Thymus (tissue), 11 donors: ENCODE results near the gene TMED10. TPM values are rescaled to one million over a fixed set of nuclear protein-coding genes. Genes with fewer than 3 reads are reported as not detected.
"Not testable (repeated sequence)": the region's sequence is repeated elsewhere in the genome, so short reads cannot be mapped to it uniquely, and the experiment has no call there.

Experiments used
- DNase-seq, 9 donors: peaks; one replicate each; pipeline ENCODE4 v3.0.0-alpha.2; 2013; ENCODE audit warnings: low spot score in 9 of 9, low read depth in 6 of 9, missing footprints in 1 of 9
- H3K27ac ChIP-seq, 2 donors: one replicate each; pipeline ENCODE4 v1.5.1; 2013; ENCODE audit warnings: control low read depth in 1 of 2, low read depth in 1 of 2, low read length in 1 of 2, mild to moderate bottlenecking in 1 of 2, moderate library complexity in 1 of 2
- H3K27me3 ChIP-seq, 2 donors: one replicate each; pipeline ENCODE4 v1.5.1; 2013; ENCODE audit warnings: low read length in 1 of 2; ENCODE audit not compliant: control insufficient read depth in 2 of 2, insufficient read depth in 1 of 2
- H3K36me3 ChIP-seq, 2 donors: one replicate each; pipeline ENCODE4 v1.5.1; 2013; ENCODE audit warnings: low read length in 1 of 2, mild to moderate bottlenecking in 1 of 2, moderate library complexity in 1 of 2; ENCODE audit not compliant: control insufficient read depth in 2 of 2, insufficient read depth in 2 of 2
- H3K4me1 ChIP-seq, 2 donors: one replicate each; pipeline ENCODE4 v1.5.1; 2013; ENCODE audit warnings: low read length in 2 of 2; ENCODE audit not compliant: control insufficient read depth in 2 of 2, insufficient read depth in 2 of 2
- H3K4me3 ChIP-seq, 2 donors: one replicate each; pipeline ENCODE4 v1.5.1; 2013; ENCODE audit warnings: low read length in 2 of 2, control low read depth in 1 of 2, mild to moderate bottlenecking in 1 of 2
- H3K9me3 ChIP-seq, 2 donors: one replicate each; pipeline ENCODE4 v1.5.1; 2013; ENCODE audit warnings: low read length in 1 of 2, mild to moderate bottlenecking in 1 of 2; ENCODE audit not compliant: control insufficient read depth in 2 of 2, insufficient read depth in 1 of 2
- WGBS: extraction: QIAGEN DNeasy Blood & Tissue Kit; methylation state at CpG from one replicate; pipeline ENCODE4 v1.1.7; 2013; 5-methylcytosine and 5-hydroxymethylcytosine counted together
- polyA plus RNA-seq: library from polyadenylated mRNA; stranded (reverse); fragments of 200-250 nt; gene quantifications from one replicate; pipeline ENCODE4 v1.2.3, GENCODE V29; 2013
- total RNA-seq: library from RNA; stranded (reverse); fragments of 120-200 nt; gene quantifications from one replicate; pipeline ENCODE4 v1.2.4, GENCODE V29; 2013
- donor health status: healthy.

The TMED10 gene
- total and polyA plus RNA-seq, 2 donors: 122 to 146 TPM

GRCh38 chr14:75133597-75133996, 42.8 kb downstream of the TMED10 start:
- H3K4me3 ChIP-seq: no peak overlapping the region
- H3K27ac ChIP-seq: no peak overlapping the region
- no peaks in the 10 kb centered on the region for H3K4me1 ChIP-seq
- H3K27me3 ChIP-seq: no peaks in the 10 kb centered on the region
- WGBS: 48% methylated on average over 2 of the region's 2 CpGs
- peaks cover 13 to 30% of the 10 kb centered on the region in 2 donors for H3K36me3 ChIP-seq
- no peaks in the 10 kb centered on the region for H3K9me3 ChIP-seq
- DNase-seq: no peak

- 69% methylated on average over 4 of the region's 4 CpGs for WGBS
- peaks cover 0 to 3% of the 10 kb centered on the region in 2 donors for H3K4me1 ChIP-seq
- peaks cover 13 to 30% of the 10 kb centered on the region in 2 donors for H3K36me3 ChIP-seq
- no peak overlapping the region for H3K27ac ChIP-seq
- no peaks in the 10 kb centered on the region for H3K27me3 ChIP-seq
- DNase-seq: peak; percentile 41 to 88 (median 75)
- no peaks in the 10 kb centered on the region for H3K9me3 ChIP-seq
- no peak overlapping the region for H3K4me3 ChIP-seq
These were observed 43.9 kb downstream of the TMED10 start for GRCh38 chr14:75132382-75133086.

GRCh38 chr14:75128596-75128990, 47.8 kb downstream of the TMED10 start:
- DNase-seq: no peak
- H3K4me1 ChIP-seq: peaks cover 7 to 10% of the 10 kb centered on the region in 2 donors
- WGBS: 95% methylated on average over 5 of the region's 5 CpGs
- H3K9me3 ChIP-seq: no peaks in the 10 kb centered on the region
- H3K27ac ChIP-seq: no peak overlapping the region
- H3K27me3 ChIP-seq: no peaks in the 10 kb centered on the region
- no peak overlapping the region for H3K4me3 ChIP-seq
- H3K36me3 ChIP-seq: peaks cover 0 to 9% of the 10 kb centered on the region in 2 donors

- Histone ChIP-seq H3K27ac (no peak overlapping the region), H3K4me3 (peak overlapping the region in 1 of 2 donors; percentile 94), H3K4me1 (peaks cover 7 to 10% of the 10 kb centered on the region in 2 donors), H3K36me3 (peaks cover 0 to 6% of the 10 kb centered on the region in 2 donors), H3K9me3 (no peaks in the 10 kb centered on the region), H3K27me3 (no peaks in the 10 kb centered on the region)
- no peak for DNase-seq
- WGBS: 84% methylated on average over 10 of the region's 10 CpGs
These were observed 48.4 kb downstream of the TMED10 start for GRCh38 chr14:75127903-75128595.

- not testable (repeated sequence) for H3K9me3 ChIP-seq, H3K27me3 ChIP-seq, H3K36me3 ChIP-seq, H3K4me1 ChIP-seq, DNase-seq
- peak overlapping the region; percentile 93 to 94 for H3K4me3 ChIP-seq
- peak overlapping the region; percentile 85 to 97 for H3K27ac ChIP-seq
- 44% methylated on average over 16 of the region's 16 CpGs for WGBS
These were observed 49.0 kb downstream of the TMED10 start for GRCh38 chr14:75127474-75127820.

GRCh38 chr14:75126679-75127473, 49.5 kb downstream of the TMED10 start, which contains the start of gene NEK9:
NEK9 (minus strand) TSS chr14:75127048; CDS start chr14:75126921, 127 bp downstream.
- WGBS: under 1% methylated on average over 76 of the region's 76 CpGs
- H3K36me3 ChIP-seq: peaks cover 3 to 4% of the 10 kb centered on the region in 2 donors

GRCh38 chr14:75126121-75126544, 50.3 kb downstream of the TMED10 start:
- peak in 1 of 9 donors; percentile 41 for DNase-seq
- 2% methylated on average over 6 of the region's 6 CpGs for WGBS
- no peaks in the 10 kb centered on the region for H3K9me3 ChIP-seq
- H3K4me1 ChIP-seq: peaks cover 7 to 10% of the 10 kb centered on the region in 2 donors
- H3K27ac ChIP-seq: peak overlapping the region; percentile 85 to 97
- peak overlapping the region; percentile 93 to 94 for H3K4me3 ChIP-seq
- peaks cover 3 to 7% of the 10 kb centered on the region in 2 donors for H3K36me3 ChIP-seq
- H3K27me3 ChIP-seq: no peaks in the 10 kb centered on the region

More at GRCh38 chr14:75126679-75127473, 49.5 kb downstream of the TMED10 start, which contains the start of gene NEK9:
- Histone ChIP-seq H3K9me3 (no peaks in the 10 kb centered on the region), H3K27me3 (no peaks in the 10 kb centered on the region), H3K27ac (peak within 1 kb of the TSS; percentile 85 to 97), H3K4me1 (peaks cover 7 to 10% of the 10 kb centered on the region in 2 donors), H3K4me3 (peak within 1 kb of the TSS; percentile 93 to 94)
- DNase-seq: peak; percentile 76 to 95 (median 87)

- no peak overlapping the region for H3K27ac ChIP-seq
- peaks cover 7 to 10% of the 10 kb centered on the region in 2 donors for H3K4me1 ChIP-seq
- no peaks in the 10 kb centered on the region for H3K27me3 ChIP-seq
These were observed 50.8 kb downstream of the TMED10 start for GRCh38 chr14:75125617-75126016.

More at GRCh38 chr14:75125617-75126016, 50.8 kb downstream of the TMED10 start:
- Histone ChIP-seq H3K36me3 (peaks cover 3 to 7% of the 10 kb centered on the region in 2 donors), H3K9me3 (no peaks in the 10 kb centered on the region), H3K4me3 (peak overlapping the region in 1 of 2 donors; percentile 94)
- 94% methylated on average over 5 of the region's 5 CpGs for WGBS
- no peak for DNase-seq
